Activated effector memory CD4-positive, alpha-beta T cell treated with Interleukin-2 at 50 U/mL for 16 hours (primary cell): Measurements from ENCODE around the gene CDH18.

Experiments
- DNase-seq: peaks from one replicate; pipeline ENCODE4 v3.0.0-alpha.2; 2020

The CDH18 gene

GRCh38 chr5:19928562-19929421 is 59.2 kb downstream of the CDH18 start:
- DNase-seq, result no peak

- no peak for DNase-seq
Observed at GRCh38 chr5:19927919-19928318, 60.1 kb downstream of the CDH18 start.

GRCh38 chr5:19927170-19927569 is 60.8 kb downstream of the CDH18 start:
- no peak for DNase-seq

- DNase-seq, result no peak
Observed at GRCh38 chr5:19923742-19924141, 64.3 kb downstream of the CDH18 start.

- no peak for DNase-seq
Observed at GRCh38 chr5:19920761-19921160, 67.2 kb downstream of the CDH18 start.

GRCh38 chr5:19918780-19919179 is 69.2 kb downstream of the CDH18 start:
- DNase-seq, result no peak

GRCh38 chr5:19917588-19918122 is 70.3 kb downstream of the CDH18 start:
- DNase-seq, result no peak

- DNase-seq, result no peak
Observed at GRCh38 chr5:19910136-19910535, 77.9 kb downstream of the CDH18 start.

GRCh38 chr5:19904766-19905165 is 83.2 kb downstream of the CDH18 start:
- DNase-seq, result no peak

- no peak for DNase-seq
Observed at GRCh38 chr5:19903611-19904010, 84.4 kb downstream of the CDH18 start.

- DNase-seq, result no peak
Observed at GRCh38 chr5:19902316-19902934, 85.6 kb downstream of the CDH18 start.

GRCh38 chr5:19900269-19900668 is 87.7 kb downstream of the CDH18 start:
- DNase-seq, result no peak

GRCh38 chr5:19891658-19892057 is 96.3 kb downstream of the CDH18 start:
- DNase-seq, result no peak

- DNase-seq, result no peak
Observed at GRCh38 chr5:19886123-19886917, 101.7 kb downstream of the CDH18 start.

- DNase-seq, result no peak
Observed at GRCh38 chr5:19885040-19885824, 102.8 kb downstream of the CDH18 start.

- no peak for DNase-seq
Observed at GRCh38 chr5:19880859-19881436, 107.1 kb downstream of the CDH18 start.

GRCh38 chr5:19880458-19880857 is 107.5 kb downstream of the CDH18 start:
- DNase-seq, result no peak

- DNase-seq, result no peak
Observed at GRCh38 chr5:19874811-19875210, 113.2 kb downstream of the CDH18 start.

- no peak for DNase-seq
Observed at GRCh38 chr5:19866090-19866450, 121.9 kb downstream of the CDH18 start.

GRCh38 chr5:19865336-19866089 is 122.5 kb downstream of the CDH18 start:
- DNase-seq, result no peak

- no peak for DNase-seq
Observed at GRCh38 chr5:19862711-19863110, 125.3 kb downstream of the CDH18 start.
